Measurements from ENCODE around the gene FBXO45.
A peak's percentile ranks its signal among the peaks of the same experiment; 100 is the strongest.
"Not testable (repeated sequence)": the region's sequence is repeated elsewhere in the genome, so short reads cannot be mapped to it uniquely, and the experiment has no call there.

Gene FBXO45, protein sequence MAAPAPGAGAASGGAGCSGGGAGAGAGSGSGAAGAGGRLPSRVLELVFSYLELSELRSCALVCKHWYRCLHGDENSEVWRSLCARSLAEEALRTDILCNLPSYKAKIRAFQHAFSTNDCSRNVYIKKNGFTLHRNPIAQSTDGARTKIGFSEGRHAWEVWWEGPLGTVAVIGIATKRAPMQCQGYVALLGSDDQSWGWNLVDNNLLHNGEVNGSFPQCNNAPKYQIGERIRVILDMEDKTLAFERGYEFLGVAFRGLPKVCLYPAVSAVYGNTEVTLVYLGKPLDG

DNA sequence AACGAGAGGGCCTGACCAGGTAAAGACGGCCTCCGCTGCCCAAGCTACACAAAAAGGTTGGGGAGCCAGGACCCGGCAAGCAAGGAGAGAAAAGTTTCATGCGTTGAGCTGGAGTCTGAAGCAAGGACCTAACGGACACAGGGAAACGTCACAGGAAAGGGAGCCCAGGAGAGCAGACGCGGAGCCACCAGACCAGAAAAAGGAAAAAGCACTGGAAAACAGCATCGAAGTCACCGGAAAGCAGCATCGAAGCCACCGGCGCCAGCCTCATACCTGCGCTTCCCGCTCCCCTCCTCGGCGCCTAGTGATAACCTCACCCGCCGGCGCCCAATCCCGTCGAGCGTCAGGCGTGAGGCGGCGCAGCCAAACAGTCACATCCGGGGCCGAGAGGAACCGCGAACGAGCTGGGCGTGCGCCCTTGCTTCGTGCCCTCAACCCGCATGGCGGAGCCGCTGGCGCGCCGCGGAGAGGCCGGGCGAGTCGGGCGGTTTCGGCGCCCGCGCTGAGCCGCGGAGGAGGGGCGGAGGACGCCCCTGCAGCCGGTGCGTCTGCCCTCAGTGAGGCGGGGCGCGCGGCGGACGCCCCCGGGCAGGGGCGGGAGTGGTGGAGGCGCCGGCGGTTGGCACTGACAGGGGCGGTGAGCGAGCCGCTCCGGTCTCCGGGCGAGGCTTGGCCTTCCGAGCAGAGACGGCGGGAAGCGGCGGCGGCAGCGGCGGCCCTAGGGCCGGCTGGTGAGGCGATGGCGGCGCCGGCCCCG is at the start of gene FBXO45, which contains the start of gene WDR53:
Gene FBXO45 (plus strand): TSS at position 415 of the 757 bp plus-strand sequence. CDS start 325 bp downstream, at position 740.
Gene WDR53 (minus strand): TSS at position 309 of the 757 bp plus-strand sequence. CDS start 7,079 bp downstream, outside the sequence.
- DNase-seq = peak; percentile 92

DNA sequence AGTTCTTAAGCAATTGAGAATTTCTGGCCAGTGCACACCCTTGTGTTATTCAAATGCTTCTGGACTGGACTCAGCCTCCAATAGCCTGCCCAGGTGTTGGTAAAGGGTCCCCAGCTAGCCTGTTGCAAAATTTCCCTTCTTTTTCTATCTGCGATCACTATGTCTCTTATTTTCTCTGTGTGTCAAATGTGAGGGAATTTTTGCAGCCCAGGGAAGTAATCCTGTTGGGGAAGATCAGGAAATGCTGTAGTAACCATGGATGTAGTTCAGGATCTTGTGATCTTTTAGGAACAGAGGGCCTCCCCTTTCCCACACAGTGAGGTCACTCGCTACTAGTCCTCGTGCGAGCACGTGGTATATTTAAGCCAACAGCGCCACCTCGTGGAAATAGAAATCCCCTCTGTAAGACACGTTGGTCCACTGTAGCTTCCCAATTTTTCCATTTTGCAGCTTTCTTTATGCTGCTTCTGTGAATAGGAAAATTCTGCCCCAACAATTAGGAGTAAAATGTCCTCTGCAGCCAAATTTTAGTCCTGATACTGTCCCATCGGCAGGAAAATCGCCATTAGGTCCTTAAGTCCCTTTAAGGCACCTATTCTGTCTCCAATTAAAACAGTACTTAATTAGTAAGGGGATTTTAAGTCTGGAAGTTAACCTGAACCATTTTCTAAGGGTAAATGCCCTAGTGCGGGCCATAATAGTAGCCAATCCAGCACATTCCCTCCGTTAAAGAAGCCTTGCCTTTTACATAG is 49.3 kb upstream of the FBXO45 start:
- DNase-seq = no peak

DNA sequence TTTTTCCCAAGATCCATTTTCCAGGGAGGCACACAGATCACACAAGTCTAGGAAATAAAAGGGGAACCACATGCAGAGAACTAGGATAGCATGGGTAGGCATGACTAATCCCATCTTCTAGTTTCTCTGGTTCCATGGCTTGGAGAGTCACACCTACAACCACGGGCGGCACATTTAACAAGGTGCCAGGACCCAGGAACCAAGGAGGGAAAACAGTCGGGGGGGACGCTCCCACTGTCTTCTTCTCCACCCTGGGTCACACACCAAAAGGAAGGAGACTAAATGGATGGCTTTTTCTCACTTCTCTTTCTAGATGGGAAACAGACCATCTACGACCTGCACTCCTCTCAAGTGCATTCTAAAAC is 48.8 kb upstream of the FBXO45 start:
- no peak for DNase-seq

DNA sequence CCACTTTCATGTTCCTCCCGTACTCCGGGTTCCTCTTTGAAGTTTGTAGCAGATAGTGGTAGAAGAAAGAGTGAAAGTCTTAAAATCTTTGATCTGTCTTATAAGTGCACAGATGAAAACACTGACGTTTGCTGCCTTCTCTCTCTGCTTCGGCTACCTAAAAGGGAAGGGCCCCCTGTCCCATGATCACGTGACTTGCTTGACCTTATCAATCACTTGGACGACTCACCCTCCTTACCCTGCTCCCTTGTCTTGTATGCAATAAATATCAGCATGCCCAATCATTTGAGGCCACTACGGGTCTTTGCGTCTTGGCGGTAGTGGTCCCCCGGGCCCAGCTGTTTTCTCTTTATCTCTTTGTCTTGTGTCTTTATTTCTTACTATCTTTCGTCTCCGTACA is 47.2 kb upstream of the FBXO45 start:
- DNase-seq = not testable (repeated sequence)

DNA sequence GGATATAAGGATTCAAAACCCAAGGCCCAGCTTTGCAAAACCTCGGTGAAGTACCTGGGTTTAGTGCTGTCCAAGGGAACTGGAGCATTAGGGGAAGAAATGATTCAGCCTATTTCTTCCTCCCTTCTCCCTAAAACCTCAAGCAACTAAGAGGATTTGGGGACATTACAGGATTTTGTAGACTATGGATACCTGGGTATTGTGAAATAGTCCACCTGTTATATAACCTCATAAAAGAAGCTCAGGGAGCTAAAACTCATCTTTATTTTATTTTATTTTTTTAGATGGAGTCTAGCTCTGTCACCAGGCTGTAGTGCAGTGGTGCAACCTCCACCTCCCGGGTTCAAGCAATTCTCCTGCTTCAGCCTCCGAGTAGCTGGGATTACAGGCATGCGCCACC is 44.6 kb upstream of the FBXO45 start:
- no peak for DNase-seq

GRCh38 chr3:196524527-196524926 is 43.9 kb upstream of the FBXO45 start:
- no peak for DNase-seq

DNA sequence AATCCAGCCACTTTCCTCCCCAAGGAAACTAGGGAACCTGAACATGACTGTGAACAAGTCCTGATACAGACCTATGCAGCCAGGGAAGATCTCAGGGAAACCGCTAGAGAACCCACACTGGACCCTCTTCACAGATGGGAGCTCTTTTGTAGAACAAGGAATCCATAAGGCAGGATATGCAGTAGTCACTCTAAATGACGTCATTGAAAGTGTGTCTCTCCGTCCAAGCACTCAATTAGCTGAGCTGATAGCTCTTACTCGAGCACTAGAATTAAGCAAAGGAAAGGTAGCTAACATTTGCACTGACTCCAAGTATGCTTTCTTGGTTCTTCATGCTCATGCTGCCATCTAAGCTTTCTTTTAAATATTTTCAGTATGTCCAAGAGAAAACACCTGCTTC is 43.3 kb upstream of the FBXO45 start:
- no peak for DNase-seq

DNA sequence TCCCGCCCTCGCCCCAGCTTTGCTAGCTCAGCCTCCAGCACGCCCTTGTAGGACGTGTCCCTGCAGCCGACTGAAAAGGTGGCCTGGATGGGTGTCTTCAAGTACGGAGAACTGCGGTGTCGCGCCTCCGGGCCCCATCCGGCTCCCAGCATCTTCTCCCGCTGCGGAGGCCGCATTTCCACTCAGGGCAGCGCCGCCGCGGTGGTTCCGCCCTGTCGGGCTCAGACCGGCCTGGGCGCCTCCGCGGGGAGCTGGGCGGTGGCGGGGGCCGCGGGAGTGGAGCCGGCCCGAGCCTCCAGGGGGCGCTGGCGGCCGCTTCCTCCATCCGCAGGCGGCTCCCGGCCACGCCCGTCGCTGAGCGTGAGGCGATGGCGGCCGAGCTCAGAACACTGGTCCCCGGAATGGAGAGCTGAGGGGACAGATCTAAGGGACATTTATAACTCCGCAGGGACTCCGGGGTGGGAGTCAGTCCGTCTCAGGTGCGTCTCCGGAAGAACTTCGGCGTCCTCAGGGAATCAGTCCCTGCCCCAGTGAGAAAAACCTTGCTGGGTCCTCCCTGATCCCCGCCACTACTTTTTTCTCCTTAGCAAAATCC is 39.7 kb upstream of the FBXO45 start:
- peak; percentile 34 for DNase-seq

- DNase-seq = no peak
These were observed 37.0 kb upstream of the FBXO45 start for GRCh38 chr3:196531418-196531817.

DNA sequence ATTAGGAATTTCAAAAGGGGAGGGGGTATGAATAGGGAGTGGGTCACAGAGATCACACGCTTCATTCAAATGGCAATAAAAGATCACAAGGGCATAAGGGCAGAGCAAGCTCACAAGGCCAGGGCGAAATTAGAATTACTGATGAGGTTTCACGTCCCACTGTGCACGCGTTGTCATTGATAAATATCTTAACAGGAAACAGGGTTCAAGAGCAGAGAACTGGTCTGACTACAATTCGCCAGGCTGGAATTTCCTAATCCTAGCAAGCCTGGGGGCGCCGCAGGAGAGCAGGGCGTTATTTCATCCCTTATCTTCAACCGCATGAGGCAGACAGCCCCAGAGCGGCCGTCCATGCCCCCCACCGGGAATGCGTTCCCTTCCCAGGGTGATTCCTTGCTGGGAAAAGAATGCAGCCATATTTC is 35.2 kb upstream of the FBXO45 start:
- no peak for DNase-seq

DNA sequence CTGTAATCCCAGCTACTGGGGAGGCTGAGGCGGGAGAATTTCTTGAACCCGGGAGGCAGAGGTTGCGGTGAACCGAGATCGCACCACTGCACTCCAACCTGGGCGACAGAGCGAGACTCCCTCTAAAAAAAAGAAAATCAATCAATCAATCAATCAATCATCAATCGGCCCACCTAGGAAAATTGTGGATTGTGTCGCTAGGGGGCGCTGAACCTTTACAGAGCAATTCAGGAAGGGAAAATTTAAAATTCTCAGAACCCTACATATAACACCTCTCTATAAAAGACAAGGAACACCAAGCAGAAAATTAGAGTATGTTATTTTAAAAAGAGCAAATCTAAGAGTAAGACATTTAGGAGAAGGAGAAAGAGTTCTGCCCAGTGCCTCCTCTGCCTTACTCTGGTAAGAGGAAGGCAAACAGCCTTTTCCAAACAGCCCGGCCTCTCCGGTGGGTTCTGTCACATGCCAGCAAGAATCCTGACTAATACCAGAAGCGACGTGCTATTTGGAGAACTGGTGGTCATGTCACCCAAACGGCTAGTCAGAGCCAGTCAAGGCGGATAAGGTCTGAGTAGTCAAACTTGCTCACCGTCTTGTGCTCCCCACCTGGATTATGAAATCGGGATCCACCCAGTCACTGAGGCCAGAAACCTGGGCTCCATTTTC is 31.0 kb upstream of the FBXO45 start:
- DNase-seq = no peak

DNA sequence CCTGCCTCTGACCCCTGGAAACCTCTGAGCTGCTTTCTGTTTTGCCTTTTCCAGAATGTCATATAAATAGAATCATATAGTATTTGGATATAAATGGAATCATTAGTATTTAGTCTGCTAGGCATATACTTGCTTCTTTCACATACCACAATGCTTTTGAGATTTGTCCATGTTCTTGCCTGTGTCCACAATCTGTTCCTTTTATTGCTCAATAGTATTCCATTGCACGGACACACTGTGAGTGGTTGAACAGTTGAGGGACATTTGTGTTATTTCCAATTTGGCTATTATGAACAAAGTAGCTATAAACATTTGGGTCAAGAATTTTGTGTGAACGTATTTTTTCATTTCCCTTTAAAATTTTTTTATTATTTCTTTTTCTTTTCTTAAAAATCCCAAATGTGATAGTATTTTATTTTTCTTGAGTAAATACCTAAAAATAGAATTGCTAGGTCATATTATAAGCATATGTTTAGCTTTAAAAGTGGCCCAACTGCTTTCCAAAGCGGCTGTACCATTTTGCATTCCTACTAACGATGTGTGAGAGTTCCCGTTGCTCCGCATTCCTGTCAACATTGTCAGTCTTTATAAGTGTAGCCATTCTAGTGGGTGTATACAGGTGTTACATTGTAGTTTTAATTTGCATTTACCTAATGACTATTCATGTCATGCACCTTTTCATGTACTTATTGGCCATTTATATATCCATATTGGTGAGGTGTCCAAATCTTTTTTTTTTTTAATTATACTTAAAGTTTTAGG is 26.6 kb upstream of the FBXO45 start:
- no peak for DNase-seq

- no peak for DNase-seq
These were observed 23.9 kb upstream of the FBXO45 start for GRCh38 chr3:196544491-196544992.

DNA sequence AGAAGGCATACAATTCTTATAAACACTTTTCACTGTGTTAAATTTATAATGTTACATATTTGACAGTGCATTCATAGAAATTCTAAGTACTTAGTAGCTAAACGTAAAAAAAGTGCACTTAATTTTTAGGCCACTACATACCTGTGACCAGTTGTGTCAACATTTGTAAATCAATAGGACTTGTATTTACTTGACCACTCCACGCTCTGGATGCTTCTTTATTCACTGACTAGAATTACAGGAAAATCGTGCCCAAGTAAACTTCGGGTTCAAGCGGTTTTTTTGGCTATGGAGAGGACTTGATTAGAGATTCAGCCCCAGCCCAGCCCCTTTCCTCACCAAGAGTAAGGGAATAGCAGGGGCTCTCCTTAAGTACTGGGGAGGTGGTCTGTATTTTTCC is 21.9 kb upstream of the FBXO45 start:
- DNase-seq = no peak

DNA sequence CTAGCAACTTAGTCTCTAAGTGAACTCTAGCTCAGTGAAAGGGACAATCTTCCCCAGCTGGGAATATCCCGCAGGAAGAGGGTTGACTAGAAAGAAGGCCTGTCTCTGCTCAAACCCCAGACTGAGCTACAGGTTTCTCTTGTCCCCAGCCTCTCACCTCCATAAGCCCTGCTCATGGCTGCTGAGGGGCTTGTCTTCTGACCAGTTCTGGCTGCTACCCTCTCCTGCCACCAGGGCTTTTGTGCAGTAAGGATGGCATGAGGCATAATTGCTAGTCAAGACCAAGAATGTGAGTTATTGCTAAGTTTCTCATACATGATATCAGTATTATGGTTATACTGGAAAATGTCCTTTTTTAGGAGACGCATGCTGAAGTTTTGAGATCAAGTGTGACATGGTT is 21.4 kb upstream of the FBXO45 start:
- DNase-seq = no peak

GRCh38 chr3:196549312-196549711 is 19.1 kb upstream of the FBXO45 start:
- DNase-seq = not testable (repeated sequence)

- not testable (repeated sequence) for DNase-seq
These were observed 18.3 kb upstream of the FBXO45 start for GRCh38 chr3:196550172-196550571.

DNA sequence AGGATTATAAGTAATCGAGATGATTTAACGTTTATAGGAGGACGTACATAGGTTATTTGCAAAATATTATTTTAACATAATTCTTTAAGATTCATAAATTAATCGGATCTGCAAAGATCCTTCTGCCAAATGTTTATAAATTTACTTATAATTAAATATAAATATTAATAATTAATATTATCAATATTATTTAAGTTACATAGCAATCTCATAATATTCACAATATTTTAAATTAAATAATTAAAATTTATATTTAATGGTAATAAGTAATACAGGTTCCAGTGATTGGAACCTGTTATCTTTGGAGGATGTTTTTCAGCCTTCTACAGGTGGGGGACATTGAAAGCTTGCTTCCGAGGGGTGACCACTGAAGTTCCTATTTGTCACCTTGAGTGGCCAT is 16.2 kb upstream of the FBXO45 start:
- DNase-seq = no peak

DNA sequence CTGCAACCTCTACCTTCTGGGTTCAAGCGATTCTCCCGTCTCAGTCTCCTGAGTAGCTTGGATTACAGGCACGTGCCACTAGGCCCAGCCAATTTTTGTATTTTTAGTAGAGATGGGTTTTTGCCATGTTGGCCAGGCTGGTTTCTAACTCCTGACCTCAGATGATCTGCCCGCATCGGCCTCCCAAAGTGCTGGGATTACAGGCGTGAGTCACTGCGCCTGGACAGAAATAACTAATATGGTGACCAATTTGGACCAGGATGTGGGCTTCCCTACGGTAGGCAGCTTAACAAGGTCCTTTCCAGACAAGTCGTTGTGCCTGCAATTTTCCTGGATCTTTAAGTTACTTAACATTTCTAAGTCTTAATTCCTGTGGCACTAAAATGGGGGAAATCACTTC is 14.9 kb upstream of the FBXO45 start:
- no peak for DNase-seq

DNA sequence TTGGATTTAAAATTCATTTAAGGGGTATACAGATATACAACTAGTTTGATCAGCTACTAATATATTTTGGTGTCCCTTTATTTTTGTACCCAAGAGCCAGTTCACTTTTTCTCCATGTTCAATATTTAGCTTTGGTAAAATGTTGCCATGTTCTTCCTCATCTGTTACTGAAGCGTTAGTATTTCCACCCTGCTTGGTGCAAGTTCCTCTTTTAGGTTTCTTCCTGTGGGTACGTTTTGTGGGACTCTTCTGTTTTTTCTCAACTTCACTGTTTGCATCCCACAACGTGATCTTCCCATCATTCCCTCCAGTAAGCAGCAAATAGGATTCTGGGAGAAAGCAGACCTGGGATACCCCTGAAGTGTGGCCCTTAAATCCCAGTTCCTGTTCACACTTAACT is 14.3 kb upstream of the FBXO45 start:
- DNase-seq = no peak

DNA sequence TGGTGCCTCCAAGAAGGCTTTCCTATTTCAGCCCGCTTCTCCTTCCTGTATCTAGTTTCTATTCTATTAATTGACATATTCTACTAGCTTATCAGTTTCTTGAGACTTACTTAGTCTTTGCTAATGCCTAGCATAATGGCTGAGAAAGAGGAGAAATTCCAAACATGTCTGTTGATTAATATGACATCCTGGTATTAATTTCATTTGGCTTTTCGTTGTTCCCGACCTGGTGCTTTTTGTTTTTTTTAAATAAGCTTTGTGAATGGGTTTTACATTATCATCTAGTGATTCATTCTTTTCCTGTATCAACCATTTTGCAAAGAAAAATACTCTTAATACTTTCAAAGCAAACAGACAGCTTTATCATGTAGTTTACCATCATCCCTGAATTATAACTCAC is 13.2 kb upstream of the FBXO45 start:
- no peak for DNase-seq

- DNase-seq = no peak
These were observed 11.2 kb upstream of the FBXO45 start for GRCh38 chr3:196557236-196557635.
